ENCODE results near the gene CLEC17A.
A peak's percentile ranks its signal among the peaks of the same experiment; 100 is the strongest.
"Not testable (repeated sequence)": the region's sequence is repeated elsewhere in the genome, so short reads cannot be mapped to it uniquely, and the experiment has no call there.

Gene CLEC17A

GRCh38 chr19:14559916-14560775 lies 22.7 kb upstream of the CLEC17A start:
- no peak for DNase-seq

GRCh38 chr19:14560776-14561108 lies 22.1 kb upstream of the CLEC17A start:
- DNase-seq = no peak

GRCh38 chr19:14561249-14561648 lies 21.6 kb upstream of the CLEC17A start:
- DNase-seq = no peak

GRCh38 chr19:14561847-14562351 lies 21.0 kb upstream of the CLEC17A start:
- DNase-seq = no peak

GRCh38 chr19:14562660-14563589 lies 20.0 kb upstream of the CLEC17A start:
- DNase-seq = no peak

GRCh38 chr19:14563590-14563926 lies 19.3 kb upstream of the CLEC17A start:
- no peak for DNase-seq

- DNase-seq = peak in 1 of 2 donors; percentile 23
These were observed 18.8 kb upstream of the CLEC17A start for GRCh38 chr19:14563989-14564651.

- DNase-seq = not testable (repeated sequence)
These were observed 18.1 kb upstream of the CLEC17A start for GRCh38 chr19:14564652-14565297.

- DNase-seq = no peak
These were observed 17.6 kb upstream of the CLEC17A start for GRCh38 chr19:14565298-14565679.

GRCh38 chr19:14565765-14566711 lies 16.8 kb upstream of the CLEC17A start:
- no peak for DNase-seq

- DNase-seq = no peak
These were observed 16.2 kb upstream of the CLEC17A start for GRCh38 chr19:14566712-14567077.

- DNase-seq = no peak
These were observed 15.8 kb upstream of the CLEC17A start for GRCh38 chr19:14567079-14567478.

GRCh38 chr19:14570864-14571527 lies 11.9 kb upstream of the CLEC17A start:
- DNase-seq = no peak

- DNase-seq = peak; percentile 87 to 89
These were observed 11.0 kb upstream of the CLEC17A start, which contains the start of gene NDUFB7 for GRCh38 chr19:14571695-14572490. Gene NDUFB7 (minus strand): TSS chr19:14572066. CDS start chr19:14572000, 66 bp downstream.

GRCh38 chr19:14575428-14575980 lies 7.4 kb upstream of the CLEC17A start:
- no peak for DNase-seq

- no peak for DNase-seq
These were observed 6.5 kb upstream of the CLEC17A start for GRCh38 chr19:14576363-14576762.

GRCh38 chr19:14577264-14577663 lies 5.6 kb upstream of the CLEC17A start:
- no peak for DNase-seq

GRCh38 chr19:14577885-14578427 lies 4.9 kb upstream of the CLEC17A start:
- DNase-seq = no peak

GRCh38 chr19:14580623-14581237 lies 2.2 kb upstream of the CLEC17A start:
- DNase-seq = peak in 1 of 2 donors; percentile 44
